GM21576 (cell line): ENCODE results near the gene TMEM190.

Source experiments
- ATAC-seq: cut with Tn5 transposase; IDR thresholded peaks from one replicate; pipeline ENCODE4 v1.9.1; 2021; ENCODE audit warnings: mild to moderate bottlenecking, moderate library complexity; ENCODE audit not compliant: unreplicated experiment

The TMEM190 gene

DNA sequence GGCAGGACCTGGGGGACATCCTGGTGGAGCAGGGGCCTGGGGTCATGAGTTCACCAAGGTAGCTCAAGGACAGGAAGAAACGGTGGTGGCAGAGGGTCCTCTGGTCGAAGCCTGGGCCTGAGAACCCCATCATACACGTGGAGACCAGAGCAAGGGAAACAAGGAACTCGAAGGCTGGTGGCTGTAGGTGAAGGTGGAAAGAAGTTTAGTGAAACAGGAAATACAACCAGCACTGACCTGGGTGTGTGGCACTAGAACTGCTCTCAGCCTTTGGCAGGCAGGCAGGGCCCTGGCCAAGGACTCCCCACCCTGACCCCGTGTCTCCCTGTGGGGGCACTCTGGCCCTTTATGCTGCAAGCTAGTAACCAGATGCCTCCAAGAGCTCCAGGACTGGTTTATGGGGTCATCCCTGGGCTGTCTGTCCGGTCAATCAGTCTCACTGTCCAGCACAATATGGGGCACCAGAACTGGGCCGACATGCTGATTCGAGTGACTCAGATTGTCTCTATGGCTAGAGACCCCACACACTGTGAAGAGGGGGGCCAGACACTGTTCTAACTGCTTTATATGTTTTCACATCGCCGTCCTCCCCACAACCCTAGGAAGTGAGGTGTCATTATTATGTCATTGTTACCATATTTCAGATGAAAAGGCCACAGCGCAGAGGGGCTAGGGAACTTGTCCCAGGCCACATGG, 25.9 kb upstream of the TMEM190 start:
- no peak for ATAC-seq

DNA sequence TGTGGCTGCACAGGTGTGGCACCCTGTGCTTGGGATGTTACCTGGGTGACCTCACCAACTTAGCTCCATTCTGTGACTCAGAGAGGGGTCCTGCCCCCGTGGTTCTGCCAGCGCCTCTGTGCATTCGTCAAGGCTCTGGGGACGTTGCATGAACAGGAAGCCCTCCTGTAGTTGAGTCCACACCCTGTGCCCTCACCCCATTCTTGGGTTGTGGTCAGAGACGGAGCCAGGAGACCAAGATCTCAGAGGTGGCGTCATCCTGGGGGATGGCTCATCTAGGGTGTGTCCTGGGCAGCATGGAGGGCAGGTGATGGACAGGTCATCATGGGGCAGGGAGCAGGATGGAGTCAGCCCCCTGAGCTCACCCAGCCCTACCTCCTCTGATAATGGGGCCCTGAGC, 24.6 kb upstream of the TMEM190 start:
- no peak for ATAC-seq

DNA sequence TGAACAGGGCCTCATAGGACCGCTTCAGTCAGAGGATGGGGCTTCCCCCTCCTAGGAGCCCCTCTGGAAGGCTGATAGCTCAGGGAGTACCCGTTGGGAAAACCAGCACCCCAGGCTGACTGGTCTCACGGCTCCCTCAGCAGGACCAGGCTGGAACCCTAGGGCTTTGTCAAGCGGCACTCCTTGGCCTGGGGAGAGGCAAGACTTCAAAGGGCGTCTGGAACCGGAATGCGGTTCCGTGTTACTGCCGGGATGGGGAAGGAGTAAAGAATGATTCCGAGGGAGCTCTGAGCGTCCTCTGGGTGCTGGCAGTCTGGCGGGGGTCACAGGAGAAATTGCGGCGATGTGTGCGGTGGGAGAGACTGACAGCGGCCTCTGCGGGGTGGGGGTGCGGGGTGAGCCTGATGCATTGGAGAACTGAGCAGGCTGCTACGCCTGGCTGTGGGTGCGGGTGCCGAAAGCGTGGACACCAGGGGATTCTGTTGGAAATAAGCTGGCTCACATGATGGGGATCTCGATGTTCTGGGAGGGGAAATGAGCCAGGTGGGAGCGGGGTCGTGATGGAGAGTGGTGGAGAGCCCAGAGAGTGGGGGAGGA, 24.0 kb upstream of the TMEM190 start:
- no peak for ATAC-seq

DNA sequence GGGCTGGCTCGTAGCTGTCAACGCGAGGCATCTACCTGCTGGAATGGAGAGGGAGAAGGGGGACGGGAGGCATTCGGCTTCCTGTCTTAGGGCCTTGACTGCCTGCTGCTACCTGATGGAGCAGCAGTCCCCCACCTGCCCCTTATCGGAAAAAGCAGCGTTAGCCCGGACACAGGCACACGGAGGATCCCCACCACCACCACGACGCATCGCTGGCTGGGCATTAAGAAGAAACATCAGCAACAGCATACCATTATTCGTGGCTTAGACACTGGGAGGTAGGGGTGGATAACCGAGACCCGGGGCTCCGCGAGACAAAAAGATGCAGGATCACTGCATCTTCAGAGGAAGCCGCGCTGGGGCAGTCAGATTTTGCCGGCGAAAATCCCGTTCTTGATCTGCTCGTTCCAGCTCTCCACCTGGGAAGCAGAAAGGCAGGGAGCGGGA, 23.2 kb upstream of the TMEM190 start:
- ATAC-seq, result no peak

DNA sequence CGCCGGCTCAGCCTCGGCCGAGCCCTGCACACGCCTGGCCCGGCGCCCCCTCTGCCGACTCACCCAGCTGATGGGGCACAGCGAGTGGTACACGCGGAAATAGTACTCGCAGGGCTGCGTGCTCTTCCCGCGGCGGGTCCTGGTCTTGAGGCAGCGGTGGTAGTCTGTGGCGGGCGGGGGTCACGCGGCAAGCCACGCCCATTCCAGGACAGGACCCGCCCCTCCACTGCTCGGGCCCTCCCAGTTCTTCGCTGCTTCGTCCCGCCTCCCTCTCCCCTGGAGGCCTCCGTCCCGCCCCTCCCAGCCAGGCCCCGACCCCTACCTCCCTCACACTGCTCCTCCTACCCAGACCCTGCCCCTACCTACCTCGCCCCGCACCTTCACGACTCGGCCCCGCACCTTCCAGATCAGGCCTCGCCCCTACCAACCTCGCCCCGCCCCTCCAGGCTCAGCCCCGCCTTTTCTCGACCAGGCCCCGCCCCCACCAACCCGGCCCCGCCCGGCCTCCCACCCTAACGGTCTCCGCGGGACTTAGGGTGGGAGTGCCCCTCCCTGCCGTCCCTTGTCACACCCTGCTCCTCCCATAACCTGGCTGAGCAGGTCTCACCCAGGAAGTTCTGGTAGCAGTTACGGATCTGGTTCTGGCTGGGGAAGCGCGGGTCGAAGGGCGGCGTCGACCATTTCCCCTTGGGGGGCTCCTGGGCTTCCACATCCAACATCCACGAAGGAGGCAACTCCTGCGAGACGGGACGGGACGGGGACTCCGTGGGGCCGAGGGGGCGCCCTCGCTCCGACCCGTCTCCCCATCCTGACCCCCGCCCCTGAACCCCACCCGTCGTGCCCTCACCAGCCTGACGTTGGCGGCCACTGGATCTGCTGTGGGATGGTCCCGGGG, 22.6 kb upstream of the TMEM190 start:
- ATAC-seq, result no peak

DNA sequence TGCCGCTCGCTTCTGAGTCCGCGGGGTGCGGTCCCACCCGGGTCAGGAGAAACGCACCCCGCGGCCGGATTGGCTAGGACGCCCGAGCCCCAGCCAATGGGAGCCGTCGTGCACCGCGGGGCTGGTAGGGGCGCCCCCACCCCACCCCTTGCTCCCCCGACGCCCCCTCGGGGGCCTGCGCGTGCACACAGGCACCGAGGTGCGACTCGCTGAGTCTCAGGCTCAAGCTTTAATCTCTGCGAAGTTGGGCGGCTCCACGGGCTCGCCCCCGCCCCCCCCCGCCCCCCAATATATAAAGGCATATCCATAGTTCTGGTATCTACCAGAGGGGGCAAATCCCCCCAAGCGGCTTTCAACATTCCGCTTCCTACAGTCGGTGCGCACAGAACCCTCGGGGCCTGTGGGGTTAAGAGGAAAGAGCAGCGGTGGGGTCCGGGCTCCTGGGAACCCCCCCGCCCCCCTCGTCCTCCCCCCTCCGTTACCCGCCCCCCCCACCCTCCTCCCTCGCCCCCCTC, 21.9 kb upstream of the TMEM190 start, which contains the start of gene COX6B2:
COX6B2 (minus strand) TSS at position 22 of the 515 bp plus-strand sequence. CDS start 198 bp downstream, outside the sequence.
- ATAC-seq, result no peak

DNA sequence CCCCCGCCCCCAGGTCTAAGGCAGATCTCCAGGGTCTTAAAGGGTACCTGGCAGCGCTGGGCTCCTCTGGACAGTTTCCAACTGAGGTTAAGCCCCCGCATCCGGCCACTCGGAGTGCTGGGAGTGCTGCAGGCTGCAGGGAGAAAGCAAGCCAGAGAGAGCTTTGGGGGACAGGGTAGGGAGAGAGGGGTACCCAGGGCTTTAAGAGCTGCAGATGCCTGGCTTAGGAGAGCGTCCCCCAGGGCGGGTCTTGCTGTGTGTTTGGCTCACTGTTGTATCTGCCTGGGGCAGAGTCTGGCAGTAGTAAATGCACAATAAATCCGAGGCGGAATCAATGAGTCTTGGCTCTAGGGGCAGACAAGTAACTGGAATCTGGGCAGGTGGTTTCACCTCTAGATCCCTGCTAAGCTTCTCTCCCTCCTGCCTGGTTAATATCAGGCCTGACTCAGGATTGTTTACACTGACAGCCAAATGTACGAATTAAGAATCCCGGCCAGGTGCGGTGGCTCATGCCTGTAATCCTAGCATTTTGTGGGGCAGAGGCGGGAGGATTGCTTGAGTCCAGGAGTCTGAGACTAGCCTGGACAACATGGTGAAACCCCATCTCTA, 21.3 kb upstream of the TMEM190 start:
- no peak for ATAC-seq

DNA sequence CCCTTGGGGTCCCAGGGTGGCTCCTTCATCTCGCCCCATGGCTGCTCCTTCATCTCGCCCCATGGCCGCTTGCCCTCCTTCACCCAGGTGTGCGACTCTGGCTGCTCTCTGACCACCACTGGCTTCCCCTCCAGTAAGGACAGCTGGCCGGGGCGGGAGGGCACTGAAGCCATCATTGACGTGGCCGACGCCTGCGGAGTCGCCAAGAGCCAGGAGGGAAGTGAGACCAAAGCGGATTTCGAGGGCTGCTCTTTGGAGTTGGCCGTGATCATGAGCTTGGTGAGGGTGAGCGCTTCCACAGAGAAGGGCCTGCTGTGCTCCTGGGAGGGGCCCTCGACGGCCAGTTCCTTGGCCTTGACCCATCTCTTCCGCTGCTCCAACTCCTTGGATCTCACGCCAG, 18.1 kb upstream of the TMEM190 start:
- no peak for ATAC-seq

DNA sequence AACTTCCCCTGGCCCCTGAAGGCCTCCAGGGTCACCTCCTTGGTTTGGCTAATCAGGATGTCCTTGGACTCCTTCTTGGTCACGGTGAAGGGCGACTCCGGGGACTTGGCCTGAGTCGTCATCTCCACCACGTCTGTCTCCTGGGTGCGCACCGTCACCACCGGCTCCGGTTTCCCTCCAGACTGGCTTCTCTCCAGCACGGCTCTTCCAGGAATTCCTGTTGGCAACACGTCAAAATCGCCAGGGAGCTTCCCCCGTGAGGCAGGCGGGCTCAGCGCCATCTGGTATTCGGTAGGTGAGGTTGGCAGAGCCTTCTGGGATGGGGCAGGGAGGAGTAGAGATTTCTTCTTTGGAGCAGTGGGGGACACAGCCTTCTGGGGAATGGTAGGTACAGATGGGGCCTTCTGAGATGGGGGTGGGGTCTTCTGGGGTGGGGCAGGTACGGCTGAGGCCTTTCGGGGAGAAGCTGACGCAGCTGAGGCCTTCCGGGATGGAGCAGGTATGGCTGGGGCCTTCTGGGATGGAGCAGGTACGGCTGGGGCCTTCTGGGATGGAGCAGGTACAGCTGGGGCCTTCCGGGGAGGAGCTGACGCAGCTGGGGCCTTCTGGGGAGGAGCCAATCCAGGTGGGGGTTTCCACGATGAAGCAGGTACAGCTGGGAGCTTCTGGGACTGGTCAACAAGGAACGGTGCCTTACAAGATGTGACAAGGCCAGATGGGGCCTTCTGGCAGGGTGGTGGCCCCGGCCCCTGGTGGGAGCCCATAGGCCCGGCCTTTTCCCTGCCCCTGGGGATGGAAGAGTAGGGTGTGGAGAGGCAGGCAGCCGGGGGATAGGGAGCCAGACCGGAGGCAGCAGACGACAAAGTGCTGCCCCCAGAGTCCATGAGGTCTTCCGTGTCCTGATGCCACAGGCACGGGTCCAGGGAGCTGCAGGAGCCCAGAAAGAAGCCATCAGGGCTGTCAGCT, 17.4 kb upstream of the TMEM190 start:
- ATAC-seq, result no peak

DNA sequence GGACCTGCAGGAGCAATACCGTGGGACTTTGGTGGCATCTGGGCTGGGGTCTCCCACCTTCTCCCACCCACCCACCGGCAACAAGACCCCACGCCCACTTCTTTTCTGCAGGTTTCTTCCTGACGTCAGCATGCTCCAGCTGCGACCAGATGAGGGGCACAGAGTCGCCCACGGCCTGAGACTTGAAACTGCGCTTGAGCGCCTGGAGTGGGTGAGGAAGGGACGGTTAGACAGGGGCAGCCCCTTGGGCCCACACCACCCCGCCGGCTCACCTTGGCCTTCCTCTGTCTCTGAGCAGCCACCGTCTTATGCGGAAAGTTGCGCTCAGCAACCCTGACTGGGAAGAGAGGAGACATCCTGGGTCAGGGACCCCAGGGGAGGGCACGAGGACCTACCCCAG, 15.7 kb upstream of the TMEM190 start:
- ATAC-seq, result no peak

DNA sequence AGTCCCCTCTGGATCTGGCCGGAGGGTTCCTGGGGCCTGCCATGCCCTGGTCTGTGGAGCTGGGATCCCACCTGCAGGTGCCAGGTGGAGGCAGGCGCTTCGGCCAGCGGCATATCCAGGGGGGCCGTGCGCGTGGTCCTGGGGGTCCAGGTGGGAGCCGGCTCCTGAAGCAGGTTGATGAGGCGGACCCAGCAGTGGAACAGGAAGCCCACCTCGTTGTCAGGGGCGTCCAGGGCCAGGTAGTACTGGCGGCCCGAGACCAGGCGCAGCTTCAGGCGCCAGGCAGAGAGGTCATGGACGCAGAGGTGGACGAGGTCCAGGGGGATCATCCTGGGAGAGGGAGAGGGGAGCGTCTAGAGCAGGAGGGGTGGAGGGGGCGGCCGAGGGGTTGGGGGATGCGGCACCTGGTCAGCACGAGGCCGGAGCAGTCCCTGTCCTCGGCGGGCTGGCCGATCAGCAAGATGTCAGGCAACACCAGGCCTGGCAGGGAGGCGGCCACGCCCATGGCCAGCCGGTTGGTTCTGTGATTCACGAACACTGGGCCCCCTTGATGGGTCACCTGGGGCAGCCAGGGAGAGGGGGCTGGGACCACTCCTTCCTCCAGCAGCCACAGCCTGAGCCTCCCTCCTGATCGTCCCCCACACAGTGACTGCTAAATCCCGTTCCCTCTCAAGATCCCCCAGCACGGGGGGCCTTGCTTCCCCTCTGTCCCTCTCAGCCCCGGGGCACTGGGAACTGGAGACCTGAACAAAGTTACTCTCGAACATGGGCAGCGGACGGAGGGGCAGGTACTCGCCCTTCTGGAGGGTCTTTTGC, 14.2 kb upstream of the TMEM190 start:
- no peak for ATAC-seq

DNA sequence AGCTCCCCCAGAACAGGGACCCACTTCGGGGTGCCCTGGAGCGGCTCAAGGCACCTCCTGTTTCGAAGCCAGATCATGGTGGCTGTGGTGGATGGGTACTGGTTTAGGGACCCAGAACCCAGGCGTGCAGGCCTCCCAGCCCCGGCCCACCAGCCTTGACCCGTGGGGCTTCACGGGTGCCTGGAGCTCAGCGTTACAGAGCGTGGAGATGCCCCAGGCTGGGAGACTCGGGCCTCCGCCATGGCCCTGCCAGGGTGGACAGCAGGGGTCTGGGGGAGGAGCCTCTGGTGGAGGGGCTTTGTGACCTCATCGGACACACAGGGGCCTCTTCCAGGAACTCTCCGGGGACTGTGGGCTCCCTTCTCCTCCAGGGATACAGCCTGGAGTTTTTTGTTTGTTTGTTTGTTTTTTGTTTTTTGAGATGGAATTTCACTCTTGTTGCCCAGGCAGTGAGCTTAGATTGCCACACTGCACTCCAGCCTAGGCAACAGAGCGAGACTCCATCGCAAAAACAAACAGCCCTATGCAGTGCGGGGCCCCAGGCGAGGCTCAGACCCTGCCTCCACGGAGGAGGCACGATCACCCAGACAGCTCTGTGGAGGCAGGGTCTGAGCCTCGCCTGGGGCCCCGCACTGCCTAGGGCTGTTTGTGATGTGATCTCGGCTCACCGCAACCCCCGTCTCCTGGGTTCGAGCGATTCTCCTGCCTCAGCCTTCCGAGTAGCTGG, 13.5 kb upstream of the TMEM190 start, which contains the start of gene GARIN5B:
GARIN5B (minus strand) TSS at position 271 of the 727 bp plus-strand sequence; CDS start at position 77, 194 bp downstream.
- no peak for ATAC-seq

DNA sequence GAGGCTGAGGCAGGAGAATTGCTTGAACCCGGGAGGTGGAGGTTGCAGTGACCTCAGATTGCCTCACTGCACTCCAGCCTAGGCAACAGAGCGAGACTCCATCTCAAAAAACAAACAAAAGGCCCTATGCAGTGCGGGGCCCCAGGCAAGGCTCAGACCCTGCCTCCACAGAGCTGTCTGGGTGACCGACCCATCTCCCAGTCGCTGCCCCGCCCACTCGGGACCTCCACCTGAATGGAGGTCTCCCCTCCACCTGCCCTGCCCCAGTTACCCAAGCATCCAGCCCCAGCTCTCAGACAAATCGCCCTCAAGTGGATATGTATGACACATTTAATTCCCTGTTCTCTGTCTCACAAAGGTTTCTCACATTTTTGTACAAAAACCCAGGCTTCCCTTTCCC, 11.4 kb upstream of the TMEM190 start:
- ATAC-seq, result no peak

DNA sequence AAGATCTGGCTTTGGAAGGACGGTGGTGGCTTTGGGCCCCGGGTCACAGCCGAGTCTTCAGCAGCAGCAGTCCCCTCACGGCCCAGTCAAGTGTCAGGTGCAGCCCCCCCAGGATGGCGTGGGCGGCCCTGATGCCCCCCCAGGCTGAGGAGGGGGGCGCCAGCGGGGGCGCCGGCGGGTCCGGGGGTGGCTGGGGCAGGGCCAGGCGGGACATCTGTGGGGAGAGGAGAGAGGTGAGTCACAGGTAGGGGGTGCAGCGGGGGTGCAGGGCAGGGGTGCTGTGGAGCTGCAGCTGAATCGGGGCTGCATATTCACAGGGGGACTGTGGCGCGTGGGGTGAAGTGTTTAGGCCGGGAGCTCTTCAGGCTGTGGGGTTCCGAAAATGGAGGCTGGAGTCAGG, 10.7 kb upstream of the TMEM190 start:
- ATAC-seq, result no peak

DNA sequence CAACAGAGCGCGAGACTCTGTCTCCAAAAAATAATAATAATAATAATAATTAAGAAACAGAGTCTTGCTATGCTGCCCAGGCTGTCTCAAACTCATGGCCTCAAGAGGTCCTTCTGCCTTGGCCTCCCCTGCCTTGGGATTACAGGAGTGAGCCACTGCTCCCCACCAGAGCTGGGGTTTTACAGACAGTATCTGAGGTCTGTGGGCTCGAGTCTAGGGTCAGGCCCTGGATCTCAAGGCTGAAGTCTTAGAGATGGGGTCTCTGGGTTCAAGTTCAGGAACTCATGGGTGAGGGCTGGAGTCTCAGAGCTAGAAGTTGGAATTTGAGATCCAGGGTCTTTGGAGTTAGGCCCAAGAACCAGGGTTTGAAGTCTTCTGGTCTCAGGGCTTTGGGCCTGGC, 9.8 kb upstream of the TMEM190 start:
- ATAC-seq, result no peak

DNA sequence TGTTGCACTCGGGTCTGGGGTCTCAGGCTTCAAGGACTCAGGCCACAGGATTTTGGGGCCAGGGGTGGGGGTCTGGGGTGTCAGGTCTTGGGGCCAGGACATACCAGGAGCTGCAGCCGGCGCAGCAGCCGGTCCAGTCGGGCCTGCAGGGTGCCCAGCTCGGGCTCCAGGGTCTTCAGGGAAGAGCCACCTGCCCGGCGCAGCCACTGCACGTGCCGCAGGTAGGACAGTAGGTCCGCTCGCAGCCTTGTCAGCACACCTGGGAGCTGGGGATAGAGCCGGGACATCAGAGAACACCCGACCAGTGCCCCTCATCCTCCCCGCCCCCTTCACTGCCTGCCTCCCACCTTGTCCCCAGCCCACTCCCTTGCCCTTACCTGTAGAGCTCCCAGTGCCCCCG, 8.5 kb upstream of the TMEM190 start:
- no peak for ATAC-seq

DNA sequence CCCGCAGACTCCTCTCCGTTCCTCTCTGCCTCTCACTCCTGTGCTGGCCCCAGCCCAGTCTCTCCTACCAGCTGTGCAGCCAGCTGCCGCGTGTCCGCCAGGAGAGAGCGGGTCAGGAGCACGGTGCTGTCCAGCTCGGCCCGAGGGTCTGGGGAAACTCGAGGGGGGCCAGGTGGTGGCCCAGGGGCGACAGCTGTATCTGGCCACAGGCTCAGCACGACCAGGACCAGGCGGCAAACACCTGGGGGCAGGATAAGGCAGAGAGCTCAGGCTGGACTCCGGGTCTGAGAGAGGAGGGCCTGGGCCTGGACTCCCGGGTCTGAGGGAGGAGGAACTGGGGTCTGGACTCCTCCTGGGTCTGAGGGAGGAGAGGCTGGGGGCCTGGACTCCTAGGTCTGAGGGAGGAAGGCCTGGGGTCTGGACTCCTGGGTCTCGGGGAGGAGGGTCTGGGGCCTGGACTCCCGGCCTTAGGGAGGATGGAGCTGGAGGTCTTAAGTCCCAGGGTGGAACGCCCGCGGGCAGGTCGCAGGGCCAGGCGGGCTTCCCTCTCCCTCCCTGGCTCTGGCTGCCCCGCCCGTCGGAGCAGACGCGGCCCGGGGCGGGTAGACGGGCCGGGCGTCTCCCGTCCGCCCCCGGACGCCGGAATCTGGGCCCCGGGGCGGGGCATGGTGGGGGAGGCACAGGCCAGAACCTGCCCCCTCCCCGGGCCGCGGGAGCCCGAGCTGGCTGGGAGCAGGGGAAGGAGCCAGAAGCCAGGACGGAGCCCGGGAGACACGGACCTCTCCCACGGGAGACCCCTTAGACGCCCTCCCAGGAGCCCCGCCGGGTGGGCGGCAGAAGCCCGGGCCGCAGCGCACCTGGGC, 7.7 kb upstream of the TMEM190 start:
- ATAC-seq, result no peak
